GM21515 (cell line): ENCODE measurements around the gene BIRC7.
"Not testable (repeated sequence)": the region's sequence is repeated elsewhere in the genome, so short reads cannot be mapped to it uniquely, and the experiment has no call there.

Experiments used
- ATAC-seq: cut with Tn5 transposase; IDR thresholded peaks from one replicate; pipeline ENCODE4 v1.9.1; 2021; ENCODE audit not compliant: unreplicated experiment

Gene BIRC7

GRCh38 chr20:63206878-63207277, 28.8 kb upstream of the BIRC7 start:
- no peak for ATAC-seq

GRCh38 chr20:63208346-63208909, 27.3 kb upstream of the BIRC7 start:
- ATAC-seq = no peak

- no peak for ATAC-seq
Observed at GRCh38 chr20:63210011-63210605, 25.6 kb upstream of the BIRC7 start.

GRCh38 chr20:63212393-63212730, 23.3 kb upstream of the BIRC7 start:
- no peak for ATAC-seq

- ATAC-seq = no peak
Observed at GRCh38 chr20:63212792-63213191, 22.9 kb upstream of the BIRC7 start.

GRCh38 chr20:63214514-63214913, 21.2 kb upstream of the BIRC7 start:
- ATAC-seq = no peak

GRCh38 chr20:63215101-63216040, 20.3 kb upstream of the BIRC7 start:
- ATAC-seq = no peak

- ATAC-seq = peak; percentile 81
Observed at GRCh38 chr20:63216041-63216848, 19.5 kb upstream of the BIRC7 start, which contains the start of gene YTHDF1. YTHDF1 (minus strand) TSS chr20:63216131; CDS start chr20:63215892, 239 bp downstream.

GRCh38 chr20:63216849-63217471, 18.7 kb upstream of the BIRC7 start:
- ATAC-seq = no peak

- ATAC-seq = no peak
Observed at GRCh38 chr20:63217706-63218105, 18.0 kb upstream of the BIRC7 start.

GRCh38 chr20:63218701-63219446, 16.8 kb upstream of the BIRC7 start:
- ATAC-seq = no peak

GRCh38 chr20:63219447-63219821, 16.3 kb upstream of the BIRC7 start:
- no peak for ATAC-seq

GRCh38 chr20:63219866-63220521, 15.7 kb upstream of the BIRC7 start:
- no peak for ATAC-seq

GRCh38 chr20:63220696-63221399, 14.9 kb upstream of the BIRC7 start:
- no peak for ATAC-seq

GRCh38 chr20:63221400-63222053, 14.2 kb upstream of the BIRC7 start:
- not testable (repeated sequence) for ATAC-seq

- ATAC-seq = no peak
Observed at GRCh38 chr20:63222541-63222940, 13.2 kb upstream of the BIRC7 start.

- no peak for ATAC-seq
Observed at GRCh38 chr20:63223121-63223825, 12.4 kb upstream of the BIRC7 start.

GRCh38 chr20:63223826-63224207, 11.9 kb upstream of the BIRC7 start:
- ATAC-seq = no peak
